OCI-LY7 (cell line): ENCODE results near the gene LAIR2.

ENCODE experiments used
- CTCF ChIP-seq: fragments of 200-600 bp; sonication (generic); conservative IDR thresholded peaks from 2 replicates; pipeline ENCODE4 v1.5.1; 2014; ENCODE audit warnings: mild to moderate bottlenecking, antibody characterized with exemption, low read length, moderate library complexity, mixed read lengths
- EZH2phosphoT487 ChIP-seq: fragments of 200-600 bp; sonication (generic); IDR thresholded peaks from 2 replicates; pipeline ENCODE4 v1.6.1; 2018; ENCODE audit warnings: low read depth, borderline replicate concordance, mild to moderate bottlenecking, mixed run types, antibody characterized with exemption, low read length, moderate library complexity, mixed read lengths

GRCh38 chr19:54478677-54479266 is 23.9 kb upstream of the LAIR2 start:
- TF ChIP-seq CTCF: peak; percentile 81
- no peak for TF ChIP-seq EZH2phosphoT487
